Spleen (tissue), 7 donors: ENCODE results near the gene ST6GALNAC3.

Source experiments
- CTCF ChIP-seq, 11 experiments: fragments of 200-600 bp in 7 of 11; fragments of 450-650 bp in 4 of 11; sonication (generic) in 4 of 11; IDR thresholded peaks in 8 of 11; conservative IDR thresholded peaks in 3 of 11; 1 replicate in 7 of 11; 2 replicates in 4 of 11; pipeline versions ENCODE4 v1.4.0 to v1.8.0; 2016 to 2021; ENCODE audit warnings: antibody characterized with exemption in 11 of 11, inconsistent platforms in 4 of 11, mild to moderate bottlenecking in 1 of 11
- POLR2A ChIP-seq, 3 donors: fragments of 450-650 bp; IDR thresholded peaks; one replicate each; pipeline ENCODE4 v1.5.1; 2017; ENCODE audit warnings: antibody characterized with exemption in 3 of 3, mild to moderate bottlenecking in 1 of 3
- donor health status: DM: no; HTN: no; CAD: no; lungs with moderate emphysema.
- donor health status: DM: no; HTN: no; CAD: no.
- donor health status: DM: no; HTN: no; CAD: no.

DNA sequence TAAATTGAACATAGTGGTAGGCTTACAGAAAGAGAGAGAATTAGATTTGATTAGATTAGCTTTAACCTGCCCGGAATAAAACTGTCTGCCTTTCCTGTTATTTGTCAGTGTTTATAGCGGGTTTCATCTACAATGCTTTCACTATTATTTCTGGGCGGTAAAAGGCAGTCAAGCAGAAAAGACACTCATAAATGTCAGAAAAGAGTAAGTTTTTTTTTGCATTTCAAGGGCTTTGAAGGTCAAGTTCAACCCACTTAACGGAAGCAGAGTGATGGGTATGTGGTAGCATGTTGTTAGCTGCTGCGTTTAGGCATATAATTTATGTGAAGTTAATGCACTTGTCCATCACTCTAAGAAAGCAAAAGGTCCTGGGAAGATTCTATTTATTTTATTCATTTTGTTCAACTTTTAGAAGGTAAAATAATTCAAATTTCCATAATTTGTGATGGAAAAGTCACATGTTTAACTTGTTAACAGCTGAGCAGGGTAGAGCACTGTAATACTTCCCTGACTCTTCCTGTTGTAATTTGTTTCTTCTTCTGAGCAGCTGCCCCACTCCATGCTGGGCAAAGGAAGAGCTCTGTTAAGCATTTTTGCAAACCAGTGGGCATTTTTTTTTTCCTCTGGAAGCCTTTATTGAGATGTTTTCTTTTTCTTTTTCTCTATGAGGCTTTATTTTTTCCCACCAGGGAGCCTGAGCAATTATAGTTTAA is 220.1 kb downstream of the ST6GALNAC3 start:
- no peak for TF ChIP-seq POLR2A (IDR thresholded peaks at IDR 0.05)
- no peak for TF ChIP-seq CTCF (IDR thresholded peaks at IDR 0.05 in 8 of 11, conservative IDR thresholded peaks at IDR 0.05 in 3 of 11)
